ENCODE results near the gene RFFL. TPM values are rescaled to one million over a fixed set of nuclear protein-coding genes. Genes with fewer than 3 reads are reported as not detected.

RFFL gene
- total RNA-seq, 2 experiments from 2014 or later: 47.7 to 52.2 TPM

DNA sequence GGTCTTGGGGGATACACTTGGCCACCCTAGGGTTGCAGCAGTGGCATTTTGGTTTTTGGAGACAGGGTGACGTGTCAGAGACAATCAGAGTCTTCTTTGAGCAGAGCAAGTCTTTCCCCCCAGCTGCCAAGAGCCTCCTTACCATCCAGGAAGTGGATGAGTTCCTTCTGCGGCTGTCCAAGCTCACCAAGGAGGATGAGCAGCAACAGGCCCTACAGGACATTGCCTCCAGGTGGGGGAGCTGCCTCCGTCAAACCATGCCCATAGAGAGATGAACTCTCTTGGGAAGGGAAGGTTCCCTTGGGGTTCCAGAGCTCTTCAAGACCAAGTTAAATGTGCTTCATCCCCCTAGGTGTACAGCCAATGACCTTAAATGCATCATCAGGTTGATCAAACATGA, 71.9 kb downstream of the RFFL start:
- CTCF ChIA-PET: interaction anchor here (0.8 to 4.9 kb wide), 11 partner anchors 10 to 593 kb away, joined by 3 to 29 read pairs (median 5); partner anchors contain the start of genes CCT6B, LIG3, RAD51D and RFFL
- peak overlapping the region; percentile 97 for H3K27ac Mint-ChIP-seq
- peak overlapping the region; percentile 23 for H3K4me3 Mint-ChIP-seq

GRCh38 chr17:34990921-34991365, 72.6 kb downstream of the RFFL start:
- H3K27ac Mint-ChIP-seq: peak overlapping the region; percentile 97

More for the DNA sequence above, 71.9 kb downstream of the RFFL start:
- no peaks in the 10 kb centered on the region for H3K9me3 Mint-ChIP-seq (ENCODE audit: low read depth)
- DNase-seq (no peak), ATAC-seq (peak; percentile 12)
- H3K4me1 Mint-ChIP-seq: peaks cover 63% of the 10 kb centered on the region
- H3K27me3 Mint-ChIP-seq: no peaks in the 10 kb centered on the region
- H3K36me3 Mint-ChIP-seq: peaks cover 59% of the 10 kb centered on the region

GRCh38 chr17:34989473-34989872, 74.0 kb downstream of the RFFL start:
- Mint-ChIP-seq H3K27ac (peak overlapping the region; percentile 97), H3K9me3 (ENCODE audit: low read depth) (no peaks in the 10 kb centered on the region), H3K27me3 (no peaks in the 10 kb centered on the region), H3K36me3 (peaks cover 65% of the 10 kb centered on the region), H3K4me1 (peaks cover 68% of the 10 kb centered on the region), H3K4me3 (no peak overlapping the region)
- CTCF ChIA-PET: interaction anchor here (1.2 to 3.4 kb wide), 4 partner anchors 30 to 129 kb away, joined by 4 to 24 read pairs (median 10); partner anchors contain the start of gene RAD51D
- no peak for ATAC-seq
- DNase-seq: no peak

More at GRCh38 chr17:34990921-34991365, 72.6 kb downstream of the RFFL start:
- Mint-ChIP-seq H3K27me3 (no peaks in the 10 kb centered on the region), H3K36me3 (peaks cover 64% of the 10 kb centered on the region), H3K4me3 (peak overlapping the region; percentile 23), H3K9me3 (ENCODE audit: low read depth) (no peaks in the 10 kb centered on the region), H3K4me1 (peaks cover 63% of the 10 kb centered on the region)
- CTCF ChIA-PET: interaction anchor here (0.7 to 4.9 kb wide), 11 partner anchors 10 to 592 kb away, joined by 3 to 29 read pairs (median 5); partner anchors contain the start of genes CCT6B, LIG3, RAD51D and RFFL
- DNase-seq: peak; percentile 56
- ATAC-seq: peak; percentile 74

DNA sequence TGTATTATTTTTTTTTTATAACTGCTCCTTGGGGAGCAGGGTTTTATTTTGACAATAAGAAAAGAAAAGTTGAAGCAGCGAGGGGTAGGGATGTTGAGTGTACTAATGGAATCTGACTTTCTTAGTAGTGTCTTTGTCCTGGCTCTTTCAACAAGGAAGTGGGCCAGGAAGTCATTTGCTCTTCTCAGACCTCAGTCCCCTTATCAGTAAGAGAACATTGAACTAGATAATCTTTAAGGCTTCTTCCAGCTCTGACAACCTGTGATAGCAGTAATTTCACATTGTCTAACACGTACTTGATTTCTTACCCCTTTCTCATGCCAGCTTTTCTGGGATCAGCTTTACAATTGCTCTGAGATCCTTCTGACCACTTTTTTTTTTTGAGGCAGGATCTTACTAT, 74.9 kb downstream of the RFFL start:
- Mint-ChIP-seq H3K4me3 (no peak overlapping the region), H3K36me3 (peaks cover 68% of the 10 kb centered on the region), H3K27me3 (no peaks in the 10 kb centered on the region), H3K4me1 (peaks cover 72% of the 10 kb centered on the region), H3K27ac (peak overlapping the region; percentile 22), H3K9me3 (ENCODE audit: low read depth) (no peaks in the 10 kb centered on the region)
- no peak for ATAC-seq
- DNase-seq: no peak
- CTCF ChIA-PET: interaction anchor here (0.9 to 1.9 kb wide), 4 partner anchors 14 to 101 kb away, joined by 3 to 4 read pairs (median 4); no protein-coding TSS in a partner anchor

DNA sequence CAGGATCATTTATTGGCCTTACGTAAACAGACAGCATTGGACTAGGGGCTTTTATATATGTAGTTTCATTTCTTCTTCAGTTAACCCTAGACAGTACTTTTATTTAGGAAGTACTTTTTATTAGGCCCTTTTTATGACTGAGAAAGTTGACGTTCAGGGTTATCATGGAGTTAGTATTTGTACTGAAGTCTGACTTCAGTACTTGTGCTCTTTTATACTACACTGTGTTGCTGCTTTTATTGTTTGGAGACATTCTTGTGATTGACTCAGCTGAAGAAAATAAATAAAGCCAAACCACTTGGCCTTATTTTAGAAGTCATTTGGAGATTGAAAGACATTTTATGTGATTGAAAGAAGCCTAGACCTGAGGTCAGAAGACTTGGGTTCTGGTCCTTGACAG, 76.3 kb downstream of the RFFL start:
- CTCF ChIA-PET: interaction anchor here (0.9 to 1.9 kb wide), 2 partner anchors 101 to 134 kb away, joined by 3 to 5 read pairs; partner anchors contain the start of gene FNDC8
- Mint-ChIP-seq H3K36me3 (peaks cover 56% of the 10 kb centered on the region), H3K4me1 (peaks cover 66% of the 10 kb centered on the region), H3K4me3 (no peak overlapping the region), H3K9me3 (ENCODE audit: low read depth) (no peaks in the 10 kb centered on the region), H3K27ac (no peak overlapping the region), H3K27me3 (no peaks in the 10 kb centered on the region)
- ATAC-seq (no peak), DNase-seq (no peak)

GRCh38 chr17:34981538-34982241, 81.8 kb downstream of the RFFL start:
- ATAC-seq: no peak
- Mint-ChIP-seq H3K4me3 (peak overlapping the region; percentile 94), H3K4me1 (peaks cover 44% of the 10 kb centered on the region), H3K27me3 (no peaks in the 10 kb centered on the region), H3K9me3 (ENCODE audit: low read depth) (no peaks in the 10 kb centered on the region), H3K27ac (peak overlapping the region; percentile 93), H3K36me3 (peaks cover 21% of the 10 kb centered on the region)
- DNase-seq: no peak
- CTCF ChIA-PET: interaction anchor here (0.9 to 4.1 kb wide), 13 partner anchors 11 to 137 kb away, joined by 3 to 29 read pairs (median 4); partner anchors contain the start of genes CCT6B, RAD51D, RFFL and ZNF830

GRCh38 chr17:34980681-34981537, 82.6 kb downstream of the RFFL start:
- peaks cover 15% of the 10 kb centered on the region for H3K36me3 Mint-ChIP-seq
- DNase-seq (peak; percentile 88), ATAC-seq (peak; percentile 92)
- no peaks in the 10 kb centered on the region for H3K9me3 Mint-ChIP-seq (ENCODE audit: low read depth)
- H3K4me1 Mint-ChIP-seq: peaks cover 49% of the 10 kb centered on the region
- CTCF ChIA-PET: interaction anchor here (0.6 to 4.1 kb wide), 12 partner anchors 12 to 138 kb away, joined by 3 to 29 read pairs (median 4); partner anchors contain the start of genes RAD51D and RFFL
- no peaks in the 10 kb centered on the region for H3K27me3 Mint-ChIP-seq
- peak overlapping the region; percentile 94 for H3K4me3 Mint-ChIP-seq
- peak overlapping the region; percentile 93 for H3K27ac Mint-ChIP-seq

DNA sequence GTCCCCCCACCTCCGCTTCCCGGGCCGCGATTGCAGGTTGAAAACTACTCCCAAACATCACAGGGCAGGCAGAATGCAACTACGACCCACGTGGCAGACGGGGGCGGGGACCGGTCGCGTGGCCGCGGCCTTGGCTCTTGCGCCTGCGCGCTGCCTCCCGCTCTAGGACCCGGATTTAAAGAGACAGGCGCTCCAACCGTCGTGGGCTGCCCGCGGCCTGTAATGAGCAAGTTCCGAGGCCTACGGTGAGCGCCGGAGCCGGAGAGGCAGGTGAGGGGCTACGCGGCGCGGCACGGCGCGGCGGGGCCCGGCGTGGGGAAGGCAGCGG, 83.2 kb downstream of the RFFL start, which contains the start of gene LIG3:
Gene LIG3, plus strand, starts transcription at position 160 of the 328 bp plus-strand sequence. CDS start 2,494 bp downstream, outside the sequence.
- H3K27ac Mint-ChIP-seq: peak within 1 kb of the TSS; percentile 93
- peaks cover 11% of the 10 kb centered on the region for H3K36me3 Mint-ChIP-seq
- peaks cover 53% of the 10 kb centered on the region for H3K4me1 Mint-ChIP-seq
- DNase-seq (peak; percentile 96), ATAC-seq (peak; percentile 85)
- no peaks in the 10 kb centered on the region for H3K9me3 Mint-ChIP-seq (ENCODE audit: low read depth)
- CTCF ChIA-PET: interaction anchor here (0.6 to 4.1 kb wide), 7 partner anchors 12 to 139 kb away, joined by 3 to 29 read pairs (median 10); partner anchors contain the start of gene RAD51D
- H3K4me3 Mint-ChIP-seq: peak within 1 kb of the TSS; percentile 94
- no peaks in the 10 kb centered on the region for H3K27me3 Mint-ChIP-seq

GRCh38 chr17:34979650-34980352, 83.7 kb downstream of the RFFL start:
- ATAC-seq: no peak
- Mint-ChIP-seq H3K36me3 (peaks cover 8% of the 10 kb centered on the region), H3K27ac (peak overlapping the region; percentile 89), H3K27me3 (no peaks in the 10 kb centered on the region), H3K4me3 (peak overlapping the region; percentile 81), H3K4me1 (peaks cover 55% of the 10 kb centered on the region), H3K9me3 (ENCODE audit: low read depth) (no peaks in the 10 kb centered on the region)
- no peak for DNase-seq
- CTCF ChIA-PET: interaction anchor here (0.9 to 4.1 kb wide), 8 partner anchors 13 to 560 kb away, joined by 3 to 29 read pairs (median 8); partner anchors contain the start of gene RAD51D

DNA sequence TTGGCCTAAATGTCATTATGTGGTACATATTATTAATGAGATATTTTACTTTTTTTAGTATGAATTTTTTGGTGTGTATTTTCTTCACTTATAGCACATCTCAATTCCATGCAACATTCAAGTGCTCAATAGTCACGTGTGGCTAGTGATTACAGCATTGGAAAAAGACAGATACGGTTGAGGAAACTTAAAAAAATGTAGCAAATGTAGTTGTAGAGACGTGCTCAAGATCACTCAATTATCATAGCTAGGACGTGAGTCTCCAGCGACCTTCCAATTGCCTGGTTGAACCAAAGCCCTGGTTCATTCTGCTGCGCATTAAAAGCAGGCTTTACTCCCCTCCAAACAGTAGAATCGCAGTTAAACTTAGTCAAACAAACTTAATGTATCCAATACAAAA, 84.4 kb downstream of the RFFL start:
- no peaks in the 10 kb centered on the region for H3K9me3 Mint-ChIP-seq (ENCODE audit: low read depth)
- no peak overlapping the region for H3K27ac Mint-ChIP-seq
- H3K4me1 Mint-ChIP-seq: peaks cover 58% of the 10 kb centered on the region
- peaks cover 5% of the 10 kb centered on the region for H3K36me3 Mint-ChIP-seq
- H3K4me3 Mint-ChIP-seq: peak overlapping the region; percentile 9
- no peak for DNase-seq
- CTCF ChIA-PET: interaction anchor here (0.9 to 4.1 kb wide), 6 partner anchors 11 to 559 kb away, joined by 3 to 29 read pairs (median 5); no protein-coding TSS in a partner anchor
- H3K27me3 Mint-ChIP-seq: no peaks in the 10 kb centered on the region
- ATAC-seq: no peak

GRCh38 chr17:34974794-34975785, 88.4 kb downstream of the RFFL start:
- ATAC-seq: peak; percentile 79

More at GRCh38 chr17:34974794-34975785, 88.4 kb downstream of the RFFL start:
- Mint-ChIP-seq H3K4me1 (peaks cover 44% of the 10 kb centered on the region), H3K9me3 (ENCODE audit: low read depth) (no peaks in the 10 kb centered on the region), H3K27me3 (no peaks in the 10 kb centered on the region), H3K36me3 (no peaks in the 10 kb centered on the region), H3K4me3 (peak overlapping the region; percentile 34), H3K27ac (peak overlapping the region; percentile 83)
- DNase-seq: peak; percentile 59
- CTCF ChIA-PET: interaction anchor here (0.9 to 1.6 kb wide), 7 partner anchors 11 to 146 kb away, joined by 3 to 9 read pairs (median 4); no protein-coding TSS in a partner anchor

Data from activated CD8-positive, alpha-beta memory T cell treated with anti-CD3 and anti-CD28 coated beads, Interleukin-2, amount 10 ng/mL, durations not matched to agents 7 days and 5 days (primary cell).